ENCODE data around the gene NGB.

NGB gene

DNA sequence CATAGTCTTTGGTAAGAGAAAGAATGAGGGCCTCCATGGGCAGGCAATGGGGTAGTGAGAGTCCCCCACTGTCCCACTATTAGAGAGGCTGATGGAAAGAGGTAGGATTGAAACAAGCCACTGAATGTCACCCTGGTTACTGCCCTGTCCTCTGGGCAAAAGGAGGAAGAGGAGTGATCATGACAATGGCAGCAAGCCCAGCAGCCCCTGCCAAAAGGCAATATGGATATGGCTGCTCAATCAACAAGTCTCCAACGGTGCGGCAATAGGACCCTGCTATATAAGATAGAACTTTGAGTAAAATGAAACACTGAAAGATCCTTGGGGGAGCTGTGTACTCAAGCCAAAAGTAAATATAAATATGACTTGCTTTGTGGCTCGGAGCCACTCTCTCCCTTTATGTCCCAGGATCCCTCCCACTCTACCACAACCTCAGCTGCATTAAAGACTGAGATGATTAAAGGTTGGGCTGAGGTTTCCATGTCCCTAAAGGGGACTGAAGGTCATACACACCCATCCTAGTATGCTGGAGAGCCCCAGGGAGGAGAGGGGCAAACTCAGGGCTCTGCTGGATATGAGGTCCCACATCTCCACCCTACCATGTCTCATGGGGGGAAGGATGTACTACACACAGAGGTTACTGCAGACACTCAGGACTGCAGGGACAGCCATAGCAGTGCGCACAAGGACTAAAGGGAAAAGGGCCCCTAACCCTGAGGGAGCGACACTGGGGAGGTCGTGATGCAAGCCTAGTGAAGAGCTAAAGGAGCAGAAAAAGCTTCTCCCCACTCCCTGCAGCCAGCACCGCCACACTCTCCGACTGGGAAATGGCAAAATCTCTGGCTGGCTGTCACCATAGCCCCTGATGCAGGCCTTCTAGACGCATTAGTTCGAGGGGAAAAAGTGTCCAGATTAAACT, 43.8 kb upstream of the NGB start:
- H3K9ac ChIP-seq (ENCODE audit: low read length) = no peak overlapping the region
- no peaks in the 10 kb centered on the region for H3K27me3 ChIP-seq (ENCODE audit: insufficient read depth, low read length)
- H3K79me2 ChIP-seq (ENCODE audit: insufficient read depth, low read length) = no peaks in the 10 kb centered on the region
- H3K4me1 ChIP-seq (ENCODE audit: insufficient read depth, low read length, severe bottlenecking) = peaks cover 8% of the 10 kb centered on the region
- H3K4me2 ChIP-seq (ENCODE audit: low read length) = no peak overlapping the region
- no peak overlapping the region for H3K27ac ChIP-seq (ENCODE audit: low read depth, low read length, poor library complexity, severe bottlenecking)
- TF ChIP-seq EZH2 (IDR thresholded peaks at IDR 0.05; ENCODE audit: borderline replicate concordance, low read length) (no peak), CTCF (IDR thresholded peaks at IDR 0.05; ENCODE audit: low read length) (no peak)
- H3K4me3 ChIP-seq (ENCODE audit: low read depth, low read length, poor library complexity, severe bottlenecking) = no peak overlapping the region
- H3F3A ChIP-seq (ENCODE audit: insufficient read depth, low read length) = no peaks in the 10 kb centered on the region
- H4K20me1 ChIP-seq (ENCODE audit: insufficient read depth, low read length) = no peaks in the 10 kb centered on the region
- H3K9me3 ChIP-seq (ENCODE audit: low read length) = no peaks in the 10 kb centered on the region
- no peaks in the 10 kb centered on the region for H3K9me2 ChIP-seq (ENCODE audit: low read depth, low read length)
- no peaks in the 10 kb centered on the region for H3K36me3 ChIP-seq (ENCODE audit: insufficient read depth, low read length)
- no peak overlapping the region for H2AFZ ChIP-seq (ENCODE audit: low read length)

- H3K27me3 ChIP-seq (ENCODE audit: insufficient read depth, low read length) = no peaks in the 10 kb centered on the region
- no peak overlapping the region for H3K4me2 ChIP-seq (ENCODE audit: low read length)
- peaks cover 4% of the 10 kb centered on the region for H3K4me1 ChIP-seq (ENCODE audit: insufficient read depth, low read length, severe bottlenecking)
- no peaks in the 10 kb centered on the region for H3F3A ChIP-seq (ENCODE audit: insufficient read depth, low read length)
- no peaks in the 10 kb centered on the region for H4K20me1 ChIP-seq (ENCODE audit: insufficient read depth, low read length)
- no peak overlapping the region for H3K9ac ChIP-seq (ENCODE audit: low read length)
- TF ChIP-seq EZH2 (IDR thresholded peaks at IDR 0.05; ENCODE audit: borderline replicate concordance, low read length) (no peak), CTCF (IDR thresholded peaks at IDR 0.05; ENCODE audit: low read length) (no peak)
- no peak overlapping the region for H3K27ac ChIP-seq (ENCODE audit: low read depth, low read length, poor library complexity, severe bottlenecking)
- no peaks in the 10 kb centered on the region for H3K9me3 ChIP-seq (ENCODE audit: low read length)
- H3K36me3 ChIP-seq (ENCODE audit: insufficient read depth, low read length) = no peaks in the 10 kb centered on the region
- H3K9me2 ChIP-seq (ENCODE audit: low read depth, low read length) = no peaks in the 10 kb centered on the region
- no peak overlapping the region for H2AFZ ChIP-seq (ENCODE audit: low read length)
- no peak overlapping the region for H3K4me3 ChIP-seq (ENCODE audit: low read depth, low read length, poor library complexity, severe bottlenecking)
- H3K79me2 ChIP-seq (ENCODE audit: insufficient read depth, low read length) = no peaks in the 10 kb centered on the region
Observed at GRCh38 chr14:77314043-77314442, 43.0 kb upstream of the NGB start.

GRCh38 chr14:77313371-77313770, 42.4 kb upstream of the NGB start:
- peaks cover 7% of the 10 kb centered on the region for H3K4me1 ChIP-seq (ENCODE audit: insufficient read depth, low read length, severe bottlenecking)
- H3K9ac ChIP-seq (ENCODE audit: low read length) = no peak overlapping the region
- no peaks in the 10 kb centered on the region for H4K20me1 ChIP-seq (ENCODE audit: insufficient read depth, low read length)
- no peak overlapping the region for H3K4me2 ChIP-seq (ENCODE audit: low read length)
- no peaks in the 10 kb centered on the region for H3K9me2 ChIP-seq (ENCODE audit: low read depth, low read length)
- no peaks in the 10 kb centered on the region for H3K79me2 ChIP-seq (ENCODE audit: insufficient read depth, low read length)
- H3K36me3 ChIP-seq (ENCODE audit: insufficient read depth, low read length) = no peaks in the 10 kb centered on the region
- no peaks in the 10 kb centered on the region for H3K9me3 ChIP-seq (ENCODE audit: low read length)
- no peaks in the 10 kb centered on the region for H3K27me3 ChIP-seq (ENCODE audit: insufficient read depth, low read length)
- H3F3A ChIP-seq (ENCODE audit: insufficient read depth, low read length) = no peaks in the 10 kb centered on the region
- no peak overlapping the region for H2AFZ ChIP-seq (ENCODE audit: low read length)
- TF ChIP-seq EZH2 (IDR thresholded peaks at IDR 0.05; ENCODE audit: borderline replicate concordance, low read length) (no peak), CTCF (IDR thresholded peaks at IDR 0.05; ENCODE audit: low read length) (no peak)
- H3K4me3 ChIP-seq (ENCODE audit: low read depth, low read length, poor library complexity, severe bottlenecking) = no peak overlapping the region
- H3K27ac ChIP-seq (ENCODE audit: low read depth, low read length, poor library complexity, severe bottlenecking) = no peak overlapping the region
